ENCODE data around the gene ODF2L. TPM values are rescaled to one million over a fixed set of nuclear protein-coding genes. Genes with fewer than 3 reads are reported as not detected.

Gene ODF2L
- total RNA-seq, 1 experiment from 2014 or later, result 24.4 TPM

- TF ChIP-seq GTF2I (CRISPR knock-in tag; conservative IDR thresholded peaks at IDR 0.05) (no peak), ZNF423 (CRISPR knock-in tag; IDR thresholded peaks at IDR 0.05) (no peak), ZNF396 (CRISPR knock-in tag; IDR thresholded peaks at IDR 0.05; ENCODE audit: borderline replicate concordance) (no peak), ESRRA (CRISPR knock-in tag; IDR thresholded peaks at IDR 0.05; ENCODE audit: borderline replicate concordance) (no peak), AR (CRISPR knock-in tag; IDR thresholded peaks at IDR 0.05) (no peak), EMX1 (CRISPR knock-in tag; IDR thresholded peaks at IDR 0.05) (no peak), SMAD3 (CRISPR knock-in tag; IDR thresholded peaks at IDR 0.05; ENCODE audit: borderline replicate concordance) (no peak), NFE2L1 (CRISPR knock-in tag; IDR thresholded peaks at IDR 0.05) (no peak)
- TF ChIP-seq, protein P1, sequence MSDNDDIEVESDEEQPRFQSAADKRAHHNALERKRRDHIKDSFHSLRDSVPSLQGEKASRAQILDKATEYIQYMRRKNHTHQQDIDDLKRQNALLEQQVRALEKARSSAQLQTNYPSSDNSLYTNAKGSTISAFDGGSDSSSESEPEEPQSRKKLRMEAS (CRISPR knock-in tag; IDR thresholded peaks at IDR 0.05), result no peak
These were observed 13.4 kb upstream of the ODF2L start (continued) for GRCh38 chr1:86409416-86410021.

GRCh38 chr1:86396498-86396890 lies 371 bp upstream of the ODF2L start:
- DNase-seq (ENCODE audit: low spot score), result no peak
- POLR2A ChIA-PET, result interaction anchor here (0.6 to 1.0 kb wide), 3 partner anchors 34 to 1382 kb away, joined by 3 to 4 read pairs (median 3); no protein-coding TSS in a partner anchor
- peaks cover 7% of the 10 kb centered on the region for H3K27me3 Mint-ChIP-seq (ENCODE audit: low read depth)
- H3K9me3 Mint-ChIP-seq, result no peaks in the 10 kb centered on the region
- peak overlapping the region; percentile 84 for H3K27ac Mint-ChIP-seq
- H3K4me1 Mint-ChIP-seq, result peaks cover 15% of the 10 kb centered on the region
- no peak for TF ChIP-seq EMX1 (CRISPR knock-in tag; IDR thresholded peaks at IDR 0.05)
- no peak for TF ChIP-seq ZNF138 (CRISPR knock-in tag; conservative IDR thresholded peaks at IDR 0.05)
- no peak for TF ChIP-seq HMGXB4 (CRISPR knock-in tag; IDR thresholded peaks at IDR 0.05)
- no peak for TF ChIP-seq NFE2L1 (CRISPR knock-in tag; IDR thresholded peaks at IDR 0.05)
- no peak for TF ChIP-seq IRF2 (CRISPR knock-in tag; IDR thresholded peaks at IDR 0.05; ENCODE audit: borderline replicate concordance, low read depth)
- no peak for TF ChIP-seq NFATC4 (CRISPR knock-in tag; IDR thresholded peaks at IDR 0.05)
- TF ChIP-seq E2F5 (CRISPR knock-in tag; IDR thresholded peaks at IDR 0.05), result no peak
- TF ChIP-seq, protein P2, sequence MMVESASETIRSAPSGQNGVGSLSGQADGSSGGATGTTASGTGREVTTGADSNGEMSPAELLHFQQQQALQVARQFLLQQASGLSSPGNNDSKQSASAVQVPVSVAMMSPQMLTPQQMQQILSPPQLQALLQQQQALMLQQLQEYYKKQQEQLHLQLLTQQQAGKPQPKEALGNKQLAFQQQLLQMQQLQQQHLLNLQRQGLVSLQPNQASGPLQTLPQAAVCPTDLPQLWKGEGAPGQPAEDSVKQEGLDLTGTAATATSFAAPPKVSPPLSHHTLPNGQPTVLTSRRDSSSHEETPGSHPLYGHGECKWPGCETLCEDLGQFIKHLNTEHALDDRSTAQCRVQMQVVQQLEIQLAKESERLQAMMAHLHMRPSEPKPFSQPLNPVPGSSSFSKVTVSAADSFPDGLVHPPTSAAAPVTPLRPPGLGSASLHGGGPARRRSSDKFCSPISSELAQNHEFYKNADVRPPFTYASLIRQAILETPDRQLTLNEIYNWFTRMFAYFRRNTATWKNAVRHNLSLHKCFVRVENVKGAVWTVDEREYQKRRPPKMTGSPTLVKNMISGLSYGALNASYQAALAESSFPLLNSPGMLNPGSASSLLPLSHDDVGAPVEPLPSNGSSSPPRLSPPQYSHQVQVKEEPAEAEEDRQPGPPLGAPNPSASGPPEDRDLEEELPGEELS (CRISPR knock-in tag; IDR thresholded peaks at IDR 0.05), result no peak
- CTCF ChIA-PET, result interaction anchor here (1.0 to 1.7 kb wide), 7 partner anchors 16 to 308 kb away, joined by 3 to 14 read pairs (median 4); partner anchors contain the start of gene SH3GLB1
- no peaks in the 10 kb centered on the region for H3K36me3 Mint-ChIP-seq
- H3K4me3 Mint-ChIP-seq, result peak overlapping the region; percentile 81
- peak; percentile 5; the same call in 1 of the 2 replicates for ATAC-seq

DNA sequence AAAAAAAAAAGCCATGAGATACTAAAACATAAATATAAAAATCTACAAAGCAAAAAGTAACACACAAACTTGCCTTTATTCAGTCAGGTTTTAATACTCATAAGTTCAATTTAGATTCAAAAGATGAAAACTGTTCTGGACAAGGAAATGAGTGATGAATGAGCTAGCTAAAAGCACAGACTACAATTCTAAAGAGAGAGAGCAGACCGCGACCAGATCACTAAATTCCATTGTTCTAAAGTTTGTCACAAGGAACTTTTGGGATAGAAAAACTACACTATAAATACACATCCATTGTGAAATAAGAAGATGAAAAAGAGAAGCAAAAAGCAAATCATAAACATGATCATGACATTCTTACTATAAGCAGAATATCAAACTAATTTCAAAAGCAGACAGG lies 1.7 kb downstream of the ODF2L start:
- H3K27ac Mint-ChIP-seq, result no peak overlapping the region
- CTCF ChIA-PET, result interaction anchor here (0.9 kb wide), 1 partner anchor 8 kb away, joined by 3 read pairs; no protein-coding TSS in a partner anchor
- DNase-seq (ENCODE audit: low spot score), result no peak
- no peaks in the 10 kb centered on the region for H3K36me3 Mint-ChIP-seq
- H3K9me3 Mint-ChIP-seq, result no peaks in the 10 kb centered on the region
- H3K4me1 Mint-ChIP-seq, result peaks cover 19% of the 10 kb centered on the region
- H3K4me3 Mint-ChIP-seq, result peak overlapping the region; percentile 9; the same call in 1 of the 2 replicates
- peaks cover 7% of the 10 kb centered on the region for H3K27me3 Mint-ChIP-seq (ENCODE audit: low read depth)
- ATAC-seq, result no peak
- POLR2A ChIA-PET, result no interaction called here
- TF ChIP-seq ZBTB21 (CRISPR knock-in tag; IDR thresholded peaks at IDR 0.05; ENCODE audit: borderline replicate concordance), result no peak

Measured in WTC11 (cell line).